Dendritic cell treated with granulocyte-macrophage colony-stimulating factor and Interleukin-4, amounts not matched to agents 40 ng/mL and 50 ng/mL, for 4 days (primary cell): ENCODE measurements around the gene PUSL1.

ENCODE experiments used
- H3K27ac Mint-ChIP-seq: one replicate; pipeline ENCODE4 v1.8.0; 2022; ENCODE audit warnings: mild to moderate bottlenecking, mixed read lengths
- H3K27me3 Mint-ChIP-seq: one replicate; pipeline ENCODE4 v1.8.0; 2022; ENCODE audit warnings: mild to moderate bottlenecking, mixed read lengths
- H3K36me3 Mint-ChIP-seq: one replicate; pipeline ENCODE4 v1.8.0; 2022; ENCODE audit warnings: low read depth, mixed read lengths
- H3K4me1 Mint-ChIP-seq: one replicate; pipeline ENCODE4 v1.8.0; 2022; ENCODE audit warnings: low read depth, mixed read lengths
- H3K4me3 Mint-ChIP-seq: one replicate; pipeline ENCODE4 v1.8.0; 2022; ENCODE audit warnings: mild to moderate bottlenecking, moderate library complexity, mixed read lengths
- H3K9me3 Mint-ChIP-seq: one replicate; pipeline ENCODE4 v1.8.0; 2022; ENCODE audit warnings: mixed read lengths
- intact Hi-C: fragments of 100-400 bp; cut with micrococcal nuclease; formaldehyde crosslinking; loops from one replicate; pipeline ENCODE4 v1.15.0; 2022

PUSL1 gene

GRCh38 chr1:1334835-1335234 is 26.4 kb downstream of the PUSL1 start:
- Mint-ChIP-seq H3K9me3 (no peaks in the 10 kb centered on the region), H3K27ac (no peak overlapping the region), H3K4me3 (no peak overlapping the region)

DNA sequence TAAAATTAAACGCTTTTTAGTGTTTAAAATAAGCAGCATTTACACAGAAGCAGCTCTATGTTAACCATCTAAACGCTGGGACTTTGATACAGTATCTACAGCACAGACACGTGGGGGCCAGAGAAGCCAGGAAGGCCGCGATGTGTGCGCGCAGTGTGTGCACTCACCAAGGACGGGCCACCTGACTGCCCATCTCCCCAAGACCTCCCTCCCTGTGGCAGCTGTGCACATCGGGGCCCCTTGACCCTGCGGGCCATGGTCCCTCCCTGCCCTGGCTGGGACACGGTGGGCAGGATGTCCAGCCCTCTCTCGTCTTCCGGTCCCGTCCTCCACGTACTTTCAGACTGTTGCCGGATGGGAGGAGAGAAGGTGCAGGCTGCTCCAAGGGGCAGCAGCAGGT is 26.9 kb downstream of the PUSL1 start:
- Mint-ChIP-seq H3K27me3 (no peaks in the 10 kb centered on the region), H3K4me1 (no peaks in the 10 kb centered on the region), H3K4me3 (no peak overlapping the region), H3K27ac (no peak overlapping the region), H3K36me3 (peaks cover 65% of the 10 kb centered on the region), H3K9me3 (no peaks in the 10 kb centered on the region)
- intact Hi-C loops, result no loop called here

More at GRCh38 chr1:1334835-1335234, 26.4 kb downstream of the PUSL1 start:
- intact Hi-C loops, result no loop called here
- Mint-ChIP-seq H3K36me3 (peaks cover 61% of the 10 kb centered on the region), H3K27me3 (no peaks in the 10 kb centered on the region), H3K4me1 (no peaks in the 10 kb centered on the region)

DNA sequence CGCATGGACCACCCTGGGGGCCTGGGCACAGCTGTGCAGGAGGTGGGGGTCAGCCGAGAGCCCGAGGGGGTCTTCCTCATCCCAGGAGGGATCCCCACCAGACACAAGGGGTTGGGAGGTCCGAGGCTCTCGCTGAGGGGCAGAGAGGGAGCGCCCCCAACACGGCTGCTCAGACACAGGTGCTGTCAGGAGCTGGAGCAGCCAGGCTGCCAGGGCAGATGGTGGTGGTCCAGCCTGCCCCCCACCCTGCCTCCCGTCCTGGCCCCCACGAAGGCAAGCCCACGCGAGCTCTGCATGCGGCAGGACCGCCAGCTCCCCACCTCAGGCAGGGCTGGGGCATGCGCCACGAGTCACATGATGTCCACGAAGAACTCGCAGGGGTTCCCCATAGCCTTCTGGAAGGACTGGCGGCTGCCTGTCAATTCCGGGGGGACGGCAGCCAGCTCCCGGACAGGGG is 27.4 kb downstream of the PUSL1 start:
- Mint-ChIP-seq H3K27me3 (no peaks in the 10 kb centered on the region), H3K4me3 (no peak overlapping the region), H3K9me3 (no peaks in the 10 kb centered on the region), H3K36me3 (peaks cover 71% of the 10 kb centered on the region), H3K4me1 (no peaks in the 10 kb centered on the region), H3K27ac (no peak overlapping the region)
- intact Hi-C loops, result no loop called here

- H3K27ac Mint-ChIP-seq, result no peak overlapping the region
- no peak overlapping the region for H3K4me3 Mint-ChIP-seq
- H3K9me3 Mint-ChIP-seq, result no peaks in the 10 kb centered on the region
- H3K4me1 Mint-ChIP-seq, result no peaks in the 10 kb centered on the region
- intact Hi-C loops, result no loop called here
- H3K27me3 Mint-ChIP-seq, result no peaks in the 10 kb centered on the region
- peaks cover 77% of the 10 kb centered on the region for H3K36me3 Mint-ChIP-seq
These were observed 28.0 kb downstream of the PUSL1 start for GRCh38 chr1:1336446-1336845.

DNA sequence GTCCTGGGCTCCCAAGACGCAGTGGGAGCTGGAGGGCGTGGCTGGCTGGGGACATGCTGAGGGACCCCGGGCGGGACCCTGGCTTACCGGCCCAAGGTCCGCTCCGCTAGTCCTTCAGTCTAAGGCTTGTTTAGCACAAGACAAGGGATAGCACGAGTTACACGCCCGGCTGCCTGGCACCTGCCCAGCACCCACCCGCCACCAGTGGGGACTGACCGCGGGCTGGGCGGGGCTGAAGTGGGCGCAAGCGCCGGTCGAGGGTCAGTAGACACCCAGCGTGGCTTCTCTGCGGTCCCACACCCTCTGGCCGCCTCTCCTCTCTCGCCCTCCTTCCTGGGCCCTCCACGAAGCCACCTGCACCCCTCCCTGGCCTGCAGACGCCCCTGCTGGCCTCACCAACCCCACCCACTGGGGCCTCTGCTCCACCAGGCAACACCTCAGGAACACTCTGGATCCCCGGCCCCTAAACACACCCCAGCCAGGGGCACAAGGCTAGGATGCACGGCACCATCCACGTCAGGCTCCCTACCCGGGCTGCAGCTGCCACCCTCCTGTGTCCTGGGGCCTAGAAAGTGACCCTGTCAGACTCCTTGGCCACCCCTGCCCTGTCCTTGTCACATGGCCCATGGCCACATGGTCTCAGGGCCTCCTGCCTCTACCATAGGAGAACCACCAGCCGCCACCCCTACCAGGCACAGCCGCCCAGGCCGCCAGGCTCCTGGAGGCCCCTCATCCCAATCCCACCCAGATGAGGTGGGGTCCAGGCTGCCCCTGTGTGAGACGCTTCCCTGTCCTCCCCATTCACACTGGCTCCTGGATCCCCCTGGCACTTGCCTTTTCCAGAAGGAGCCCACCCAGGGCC is 28.8 kb downstream of the PUSL1 start:
- H3K36me3 Mint-ChIP-seq, result peaks cover 82% of the 10 kb centered on the region
- no peak overlapping the region for H3K4me3 Mint-ChIP-seq
- intact Hi-C loops, result no loop called here
- no peaks in the 10 kb centered on the region for H3K9me3 Mint-ChIP-seq
- H3K27ac Mint-ChIP-seq, result no peak overlapping the region
- H3K27me3 Mint-ChIP-seq, result no peaks in the 10 kb centered on the region
- no peaks in the 10 kb centered on the region for H3K4me1 Mint-ChIP-seq

- peaks cover 2% of the 10 kb centered on the region for H3K4me1 Mint-ChIP-seq
- no peak overlapping the region for H3K27ac Mint-ChIP-seq
- intact Hi-C loops, result no loop called here
- H3K4me3 Mint-ChIP-seq, result no peak overlapping the region
- no peaks in the 10 kb centered on the region for H3K27me3 Mint-ChIP-seq
- H3K9me3 Mint-ChIP-seq, result no peaks in the 10 kb centered on the region
- H3K36me3 Mint-ChIP-seq, result peaks cover 82% of the 10 kb centered on the region
These were observed 29.4 kb downstream of the PUSL1 start for GRCh38 chr1:1337793-1338147.

DNA sequence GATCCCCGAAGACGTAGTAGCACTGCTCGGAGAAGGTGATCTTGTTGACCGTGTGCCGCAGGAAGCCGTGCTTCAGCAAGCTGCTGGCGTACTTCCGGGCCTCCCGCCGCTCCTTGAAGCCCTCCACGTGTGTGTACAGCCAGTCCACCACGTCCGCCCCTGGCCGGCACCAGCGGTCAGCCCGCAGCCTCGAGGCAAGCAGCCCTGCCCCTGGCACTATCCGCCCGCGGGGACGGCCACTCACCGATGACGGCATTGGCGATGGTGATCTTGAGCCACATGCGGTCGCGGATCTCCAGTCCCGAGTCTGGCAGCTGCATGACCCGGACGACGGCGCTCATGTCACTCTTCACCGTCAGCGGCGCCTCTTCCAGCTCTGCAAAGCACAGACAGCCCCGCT is 29.9 kb downstream of the PUSL1 start:
- no peak overlapping the region for H3K4me3 Mint-ChIP-seq
- intact Hi-C loops, result no loop called here
- H3K4me1 Mint-ChIP-seq, result peaks cover 7% of the 10 kb centered on the region
- H3K9me3 Mint-ChIP-seq, result no peaks in the 10 kb centered on the region
- peaks cover 82% of the 10 kb centered on the region for H3K36me3 Mint-ChIP-seq
- H3K27me3 Mint-ChIP-seq, result no peaks in the 10 kb centered on the region
- no peak overlapping the region for H3K27ac Mint-ChIP-seq

DNA sequence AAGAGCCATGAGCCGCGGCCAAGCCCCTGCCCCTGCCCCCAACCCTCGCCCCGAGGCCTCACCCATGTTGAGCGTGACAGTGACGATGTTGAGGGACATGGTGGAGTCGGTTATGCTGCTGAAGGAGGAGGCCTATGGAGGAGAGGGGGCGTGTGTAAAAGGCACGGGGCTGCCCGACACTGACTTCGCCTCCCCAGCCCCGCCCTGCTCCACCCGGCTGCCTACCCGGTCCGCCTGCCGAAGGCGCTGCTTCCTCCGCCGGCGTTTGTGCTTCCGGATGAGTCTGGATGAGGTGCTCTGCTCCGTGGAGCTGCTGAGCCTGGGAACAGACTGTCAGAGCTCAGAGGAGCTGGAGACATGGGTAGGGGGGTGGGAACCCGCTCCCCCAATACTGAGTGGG is 31.8 kb downstream of the PUSL1 start:
- intact Hi-C loops, result no loop called here
- Mint-ChIP-seq H3K27ac (no peak overlapping the region), H3K9me3 (no peaks in the 10 kb centered on the region), H3K4me3 (no peak overlapping the region), H3K27me3 (no peaks in the 10 kb centered on the region), H3K4me1 (peaks cover 21% of the 10 kb centered on the region), H3K36me3 (peaks cover 68% of the 10 kb centered on the region)

DNA sequence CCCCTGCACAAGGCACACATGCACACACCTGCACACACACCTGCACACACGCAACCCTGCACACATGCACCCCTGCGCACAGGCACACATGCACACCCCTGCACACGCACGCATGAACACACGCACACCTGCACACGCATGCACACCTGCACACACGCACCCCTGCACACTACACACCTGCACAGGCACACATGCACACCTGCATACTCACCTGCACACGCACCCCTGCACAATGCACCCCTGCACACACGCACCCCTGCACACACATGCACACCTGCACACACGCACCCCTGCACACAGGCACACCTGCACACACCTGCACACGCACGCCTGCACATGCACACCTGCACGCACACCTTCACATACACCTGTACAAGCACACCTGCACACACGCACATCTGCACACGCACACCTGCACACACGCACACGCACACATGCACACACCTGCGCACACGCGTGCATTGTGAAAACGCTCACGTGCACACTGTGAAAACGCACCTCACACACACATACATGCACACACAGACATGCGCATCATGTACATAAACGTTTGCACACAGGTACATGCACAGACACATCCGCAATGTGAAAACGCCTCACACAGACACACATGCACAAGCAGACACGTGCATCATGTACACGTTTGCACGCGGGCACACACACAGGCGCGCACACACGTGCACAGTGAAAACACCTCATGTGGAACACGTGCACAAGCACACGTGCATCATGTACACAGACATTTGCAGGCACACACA is 32.6 kb downstream of the PUSL1 start:
- peaks cover 28% of the 10 kb centered on the region for H3K4me1 Mint-ChIP-seq
- H3K27me3 Mint-ChIP-seq, result no peaks in the 10 kb centered on the region
- peaks cover 60% of the 10 kb centered on the region for H3K36me3 Mint-ChIP-seq
- no peaks in the 10 kb centered on the region for H3K9me3 Mint-ChIP-seq
- no peak overlapping the region for H3K27ac Mint-ChIP-seq
- H3K4me3 Mint-ChIP-seq, result no peak overlapping the region
- intact Hi-C loops, result no loop called here

GRCh38 chr1:1341549-1342021 is 33.2 kb downstream of the PUSL1 start:
- Mint-ChIP-seq H3K27me3 (no peaks in the 10 kb centered on the region), H3K4me1 (peaks cover 34% of the 10 kb centered on the region), H3K9me3 (no peaks in the 10 kb centered on the region), H3K4me3 (no peak overlapping the region), H3K36me3 (peaks cover 54% of the 10 kb centered on the region), H3K27ac (no peak overlapping the region)
- intact Hi-C loops, result no loop called here

DNA sequence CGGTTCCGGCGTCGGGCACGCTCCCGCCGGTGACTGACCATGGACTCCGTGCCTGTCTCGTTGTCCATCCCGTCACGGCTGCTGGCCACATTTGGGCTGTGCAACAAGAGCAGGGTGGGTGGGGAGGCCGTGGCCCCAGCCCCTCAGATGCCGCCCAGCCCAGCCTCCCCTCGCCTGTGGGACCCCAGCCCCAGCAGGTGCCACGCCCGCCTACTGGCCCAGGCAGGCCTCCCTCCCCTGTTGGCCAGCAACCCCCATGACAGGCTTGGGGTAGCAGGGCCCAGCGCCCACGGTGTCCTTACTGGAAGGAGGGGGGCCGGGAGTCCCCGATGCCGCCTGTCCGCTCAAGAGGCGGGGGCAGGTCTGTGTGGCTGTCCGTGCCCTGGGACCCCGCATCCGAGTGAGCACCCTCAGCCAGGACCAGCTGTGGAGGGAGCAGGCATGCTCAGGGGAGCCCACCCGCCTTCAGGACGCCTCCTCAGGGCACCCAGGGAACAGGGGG is 33.7 kb downstream of the PUSL1 start:
- H3K9me3 Mint-ChIP-seq, result no peaks in the 10 kb centered on the region
- intact Hi-C loops, result no loop called here
- no peak overlapping the region for H3K4me3 Mint-ChIP-seq
- peaks cover 40% of the 10 kb centered on the region for H3K4me1 Mint-ChIP-seq
- no peak overlapping the region for H3K27ac Mint-ChIP-seq
- H3K27me3 Mint-ChIP-seq, result no peaks in the 10 kb centered on the region
- H3K36me3 Mint-ChIP-seq, result peaks cover 48% of the 10 kb centered on the region

DNA sequence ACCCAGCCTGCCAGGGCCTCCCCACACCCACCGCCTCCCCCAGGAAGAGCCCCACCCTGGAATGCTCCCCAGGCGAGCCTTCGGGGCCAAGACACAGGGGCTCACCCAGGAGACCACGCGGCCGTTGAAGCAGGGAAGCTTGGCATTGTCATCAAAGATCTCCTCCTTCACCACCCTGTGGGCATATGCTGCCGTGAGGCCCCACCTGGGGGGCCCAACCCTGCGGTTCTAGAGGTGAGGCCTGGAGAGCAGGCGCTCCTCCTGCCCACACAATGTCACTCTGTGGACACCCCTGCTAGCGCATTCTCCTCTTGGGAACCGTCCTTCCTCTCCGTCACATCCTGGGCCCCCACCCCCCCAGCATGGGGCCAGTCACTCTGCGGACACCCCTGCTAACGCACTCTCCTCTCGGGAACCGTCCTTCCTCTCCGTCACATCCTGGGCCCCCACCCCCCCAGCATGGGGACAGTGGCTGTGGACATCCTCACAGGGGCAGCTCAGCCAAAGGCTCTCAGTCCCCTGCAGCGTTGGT is 34.3 kb downstream of the PUSL1 start:
- peaks cover 43% of the 10 kb centered on the region for H3K36me3 Mint-ChIP-seq
- no peaks in the 10 kb centered on the region for H3K9me3 Mint-ChIP-seq
- no peaks in the 10 kb centered on the region for H3K27me3 Mint-ChIP-seq
- peaks cover 45% of the 10 kb centered on the region for H3K4me1 Mint-ChIP-seq
- no peak overlapping the region for H3K27ac Mint-ChIP-seq
- intact Hi-C loops, result no loop called here
- no peak overlapping the region for H3K4me3 Mint-ChIP-seq

- peaks cover 35% of the 10 kb centered on the region for H3K36me3 Mint-ChIP-seq
- no peak overlapping the region for H3K27ac Mint-ChIP-seq
- intact Hi-C loops, result no loop called here
- H3K27me3 Mint-ChIP-seq, result no peaks in the 10 kb centered on the region
- no peaks in the 10 kb centered on the region for H3K9me3 Mint-ChIP-seq
- no peak overlapping the region for H3K4me3 Mint-ChIP-seq
- peaks cover 53% of the 10 kb centered on the region for H3K4me1 Mint-ChIP-seq
These were observed 35.5 kb downstream of the PUSL1 start for GRCh38 chr1:1343811-1344421.
